HCT116 (cell line): ENCODE results near the gene NFIX. TPM values are rescaled to one million over a fixed set of nuclear protein-coding genes. Genes with fewer than 3 reads are reported as not detected.

Experiments
- ATAC-seq: fragments of 200-7000 bp; cut with Tn5 transposase; 2 replicates; pipeline ENCODE4 v1.9.1; 2020; ENCODE audit warnings: mild to moderate bottlenecking, moderate library complexity
- BruUV-seq: library from RNA; stranded (reverse); fragments of 400-500 nt; replicated peaks from 2 replicates; lab custom pipeline; 2021; lab: Mats Ljungman, UMichigan
- CTCF ChIA-PET: fragments of 300-600 bp; sonication (Branson Sonifier 250); formaldehyde crosslinking; loops from one replicate; lab custom pipeline; 2021; ENCODE audit warnings: antibody characterized with exemption; lab: Charles Lee
- POLR2A ChIA-PET: fragments of 300-600, 350-600 bp; sonication (Branson Sonifier 250); formaldehyde crosslinking; loops from one replicate; lab custom pipeline; 2021; ENCODE audit warnings: antibody characterized with exemption; lab: Charles Lee
- RAD21 ChIA-PET, 2 experiments: fragments of 300-600 bp; sonication (Branson Sonifier 250); formaldehyde crosslinking; loops; one replicate each; lab custom pipeline; 2023; ENCODE audit warnings: low total read pairs in 2 of 2; ENCODE audit not compliant: uncharacterized antibody in 2 of 2, unreplicated experiment in 2 of 2, low non-redundant PET in 1 of 2; lab: Charles Lee
- DNase-seq: peaks from one replicate; pipeline ENCODE4 v3.0.0-alpha.2; 2010; ENCODE audit warnings: low read depth, low spot score
- H2AFZ ChIP-seq: fragments of 200-600 bp; shearing (Covaris generic), sonication (generic); 2 replicates; pipeline ENCODE4 v1.6.1; 2017; ENCODE audit warnings: low read depth, mixed run types, mixed read lengths, antibody characterized with exemption, low read length; ENCODE audit not compliant: poor library complexity, severe bottlenecking
- H3K27ac ChIP-seq: 2 replicates; pipeline ENCODE4 v1.5.1; 2012; ENCODE audit warnings: low read depth, low read length
- H3K27me3 ChIP-seq: fragments of 200-600 bp; sonication (generic); 2 replicates; pipeline ENCODE4 v1.6.1; 2016; ENCODE audit warnings: mixed run types, low read length, mixed read lengths; ENCODE audit not compliant: insufficient read depth
- H3K36me3 ChIP-seq, 2 experiments: fragments of 200-500 bp in 1 of 2; fragments of 200-600 bp in 1 of 2; sonication (Bioruptor generic) in 1 of 2; sonication (generic) in 1 of 2; 2 replicates each; pipeline versions ENCODE4 v1.5.1 to v1.6.1; 2014 to 2016; ENCODE audit warnings: low read length in 2 of 2, inconsistent platforms in 1 of 2, mixed read lengths in 1 of 2, mixed run types in 1 of 2; ENCODE audit not compliant: insufficient read depth in 2 of 2, control insufficient read depth in 1 of 2
- H3K4me1 ChIP-seq, 2 experiments: fragments of 200-600 bp in 1 of 2; sonication (generic) in 1 of 2; 2 replicates each; pipeline versions ENCODE4 v1.5.1 to v1.6.1; 2012 to 2017; ENCODE audit warnings: low read length in 2 of 2, inconsistent platforms in 1 of 2, mild to moderate bottlenecking in 1 of 2, mixed read lengths in 1 of 2, mixed run types in 1 of 2, moderate library complexity in 1 of 2; ENCODE audit not compliant: insufficient read depth in 2 of 2, control insufficient read depth in 1 of 2
- H3K4me2 ChIP-seq: fragments of 200-600 bp; sonication (generic); 2 replicates; pipeline ENCODE4 v1.6.1; 2017; ENCODE audit warnings: mixed run types, low read length, mixed read lengths
- H3K4me3 ChIP-seq, 2 experiments: fragments of 200-600 bp in 1 of 2; sonication (generic) in 1 of 2; replicated peaks in 1 of 2; 2 replicates each; pipeline ENCODE4 v1.5.1; 2011 to 2016; ENCODE audit warnings: low read length in 2 of 2, control low read depth in 1 of 2, low read depth in 1 of 2, mild to moderate bottlenecking in 1 of 2, mixed read lengths in 1 of 2, mixed run types in 1 of 2
- H3K79me2 ChIP-seq: fragments of 200-600 bp; sonication (generic); 2 replicates; pipeline ENCODE4 v1.6.1; 2017; ENCODE audit warnings: mild to moderate bottlenecking, mixed run types, low read length, moderate library complexity, mixed read lengths; ENCODE audit not compliant: insufficient read depth
- H3K9ac ChIP-seq: fragments of 200-600 bp; sonication (generic); 2 replicates; pipeline ENCODE4 v1.6.1; 2016; ENCODE audit warnings: low read length, mixed read lengths
- H3K9me2 ChIP-seq: fragments of 200-600 bp; sonication (generic), shearing (Covaris generic); 2 replicates; pipeline ENCODE4 v1.6.1; 2017; ENCODE audit warnings: mixed run types, mild to moderate bottlenecking, moderate library complexity; ENCODE audit not compliant: insufficient read depth
- H3K9me3 ChIP-seq, 2 experiments: fragments of 200-500 bp in 1 of 2; fragments of 200-600 bp in 1 of 2; sonication (Bioruptor generic) in 1 of 2; sonication (generic) in 1 of 2; 2 replicates each; pipeline ENCODE4 v1.6.1; 2014 to 2017; ENCODE audit warnings: low read length in 2 of 2, mixed read lengths in 2 of 2, inconsistent platforms in 1 of 2, low read depth in 1 of 2, mild to moderate bottlenecking in 1 of 2, mixed run types in 1 of 2, moderate library complexity in 1 of 2; ENCODE audit not compliant: control insufficient read depth in 1 of 2, insufficient read depth in 1 of 2
- H4K20me1 ChIP-seq: fragments of 200-600 bp; sonication (generic), shearing (Covaris generic); 2 replicates; pipeline ENCODE4 v1.6.1; 2017; ENCODE audit warnings: mixed run types, mild to moderate bottlenecking, moderate library complexity; ENCODE audit not compliant: insufficient read depth
- ATF3 ChIP-seq: IDR thresholded peaks from 2 replicates; pipeline ENCODE4 v1.6.1; 2012
- EGR1 ChIP-seq: IDR thresholded peaks from 2 replicates; pipeline ENCODE4 v1.6.1; 2012; ENCODE audit warnings: low read depth
- ELF1 ChIP-seq: IDR thresholded peaks from 2 replicates; pipeline ENCODE4 v1.6.1; 2012; ENCODE audit warnings: low read depth, borderline replicate concordance
- EZH2 ChIP-seq: fragments of 200-600 bp; sonication (generic); IDR thresholded peaks from 2 replicates; pipeline ENCODE4 v1.6.1; 2017; ENCODE audit warnings: antibody characterized with exemption, mixed run types
- EZH2phosphoT487 ChIP-seq: fragments of 200-600 bp; IDR thresholded peaks from 2 replicates; pipeline ENCODE4 v1.6.1; 2018; ENCODE audit warnings: antibody characterized with exemption, borderline replicate concordance
- FOSL1 ChIP-seq: IDR thresholded peaks from 2 replicates; pipeline ENCODE4 v1.6.1; 2012; ENCODE audit warnings: low read depth
- JUND ChIP-seq: IDR thresholded peaks from 2 replicates; pipeline ENCODE4 v1.6.1; 2012
- POLR2A ChIP-seq: IDR thresholded peaks from 2 replicates; pipeline ENCODE4 v1.7.0; 2011; ENCODE audit warnings: borderline replicate concordance; ENCODE audit not compliant: insufficient read depth, insufficient read length; ENCODE audit errors: extremely low read depth
- POLR2AphosphoS5 ChIP-seq: IDR thresholded peaks from 2 replicates; pipeline ENCODE4 v1.6.1; 2011; ENCODE audit warnings: mild to moderate bottlenecking, low read depth, low read length, moderate library complexity
- RAD21 ChIP-seq: IDR thresholded peaks from 2 replicates; pipeline ENCODE4 v1.6.1; 2012; ENCODE audit warnings: low read depth, mild to moderate bottlenecking
- REST ChIP-seq: IDR thresholded peaks from 2 replicates; pipeline ENCODE4 v1.6.1; 2012; ENCODE audit warnings: low read depth
- SIN3A ChIP-seq: IDR thresholded peaks from 2 replicates; pipeline ENCODE4 v1.6.1; 2012; ENCODE audit warnings: low read depth
- SP1 ChIP-seq: IDR thresholded peaks from 2 replicates; pipeline ENCODE4 v1.6.1; 2012; ENCODE audit warnings: low read depth
- TCF7L2 ChIP-seq: IDR thresholded peaks from 2 replicates; pipeline ENCODE4 v1.7.0; 2011; ENCODE audit warnings: borderline replicate concordance, inconsistent platforms; ENCODE audit not compliant: insufficient read depth, insufficient read length; ENCODE audit errors: extremely low read depth
- ZBTB33 ChIP-seq: IDR thresholded peaks from 2 replicates; pipeline ENCODE4 v1.6.1; 2011; ENCODE audit warnings: mild to moderate bottlenecking, low read length, moderate library complexity; ENCODE audit not compliant: insufficient replicate concordance; ENCODE audit errors: extremely low read depth
- ZNF274 ChIP-seq: fragments of 200-500 bp; sonication (Bioruptor generic); IDR thresholded peaks from 2 replicates; pipeline ENCODE4 v1.6.1; 2014; ENCODE audit warnings: mild to moderate bottlenecking, low read depth, low read length, inconsistent platforms
- intact Hi-C: fragments of 100-400 bp; cut with micrococcal nuclease; formaldehyde crosslinking; loops from 2 replicates; pipeline ENCODE4 v1.10.0; 2022
- total RNA-seq: library from RNA; stranded (reverse); gene quantifications from one replicate; pipeline ENCODE4 v1.2.1, GENCODE V29; 2021; ENCODE audit not compliant: unreplicated experiment

The NFIX gene
- total RNA-seq, 1 experiment from 2014 or later = 34.8 TPM

- intact Hi-C loops = no loop called here
- no peak overlapping the region for H3K4me2 ChIP-seq
- H3K4me3 ChIP-seq = no peak overlapping the region
- H3K9me2 ChIP-seq = no peaks in the 10 kb centered on the region
- ATAC-seq (no peak), DNase-seq (no peak)
- no peak overlapping the region for H3K9ac ChIP-seq
- H3K79me2 ChIP-seq = no peaks in the 10 kb centered on the region
- H3K27ac ChIP-seq = no peak overlapping the region
- TF ChIP-seq EZH2 (no peak), TCF7L2 (no peak), POLR2A (no peak), EZH2phosphoT487 (no peak), ATF3 (no peak), EGR1 (no peak), ELF1 (no peak), REST (no peak), POLR2AphosphoS5 (no peak), JUND (no peak), ZNF274 (no peak), RAD21 (no peak), ZBTB33 (no peak), SP1 (no peak), SIN3A (no peak), FOSL1 (no peak)
- ChIA-PET POLR2A (interaction anchor here (1.3 kb wide), 1 partner anchor 10 kb away, joined by 3 read pairs; no protein-coding TSS in a partner anchor), RAD21 (no interaction called here), CTCF (no interaction called here)
- H4K20me1 ChIP-seq = no peaks in the 10 kb centered on the region
- H3K4me1 ChIP-seq = peaks cover 17 to 29% of the 10 kb centered on the region in 2 experiments
- H3K9me3 ChIP-seq = no peaks in the 10 kb centered on the region
- H2AFZ ChIP-seq = no peak overlapping the region
- BruUV-seq = no TSS peak
- H3K27me3 ChIP-seq = no peaks in the 10 kb centered on the region
- no peaks in the 10 kb centered on the region for H3K36me3 ChIP-seq
These were observed 68.8 kb downstream of the NFIX start for GRCh38 chr19:13064092-13064489.
